ENCODE measurements around the gene TMEM167B.
A peak's percentile ranks its signal among the peaks of the same experiment; 100 is the strongest.

The TMEM167B gene

GRCh38 chr1:109105881-109106280 lies 15.3 kb downstream of the TMEM167B start:
- H3K4me3 ChIP-seq (ENCODE audit: low read length): no peak overlapping the region
- H3K9me3 ChIP-seq (ENCODE audit: control insufficient read depth, low read length): no peaks in the 10 kb centered on the region
- no peaks in the 10 kb centered on the region for H3K27me3 ChIP-seq (ENCODE audit: control insufficient read depth, insufficient read depth, low read length)
- no peaks in the 10 kb centered on the region for H3K4me1 ChIP-seq (ENCODE audit: control insufficient read depth, insufficient read depth, low read length)
- H3K36me3 ChIP-seq (ENCODE audit: control insufficient read depth, insufficient read depth, low read length): no peaks in the 10 kb centered on the region
- H3K9ac ChIP-seq (ENCODE audit: low read length): no peak overlapping the region

GRCh38 chr1:109107785-109108184 lies 17.2 kb downstream of the TMEM167B start:
- H3K36me3 ChIP-seq (ENCODE audit: control insufficient read depth, insufficient read depth, low read length): no peaks in the 10 kb centered on the region

GRCh38 chr1:109109906-109110305 lies 19.3 kb downstream of the TMEM167B start:
- H3K9me3 ChIP-seq (ENCODE audit: control insufficient read depth, low read length): no peaks in the 10 kb centered on the region
- peaks cover 18% of the 10 kb centered on the region for H3K4me1 ChIP-seq (ENCODE audit: control insufficient read depth, insufficient read depth, low read length)
- no peak overlapping the region for H3K9ac ChIP-seq (ENCODE audit: low read length)
- H3K36me3 ChIP-seq (ENCODE audit: control insufficient read depth, insufficient read depth, low read length): no peaks in the 10 kb centered on the region
- no peak overlapping the region for H3K4me3 ChIP-seq (ENCODE audit: low read length)
- peaks cover 12% of the 10 kb centered on the region for H3K27me3 ChIP-seq (ENCODE audit: control insufficient read depth, insufficient read depth, low read length)

More at GRCh38 chr1:109107785-109108184, 17.2 kb downstream of the TMEM167B start:
- H3K9me3 ChIP-seq (ENCODE audit: control insufficient read depth, low read length): no peaks in the 10 kb centered on the region
- H3K4me1 ChIP-seq (ENCODE audit: control insufficient read depth, insufficient read depth, low read length): peaks cover 8% of the 10 kb centered on the region
- H3K9ac ChIP-seq (ENCODE audit: low read length): no peak overlapping the region
- H3K27me3 ChIP-seq (ENCODE audit: control insufficient read depth, insufficient read depth, low read length): no peaks in the 10 kb centered on the region
- no peak overlapping the region for H3K4me3 ChIP-seq (ENCODE audit: low read length)

GRCh38 chr1:109111386-109112055 lies 21.0 kb downstream of the TMEM167B start:
- no peaks in the 10 kb centered on the region for H3K9me3 ChIP-seq (ENCODE audit: control insufficient read depth, low read length)
- no peak overlapping the region for H3K9ac ChIP-seq (ENCODE audit: low read length)
- H3K4me1 ChIP-seq (ENCODE audit: control insufficient read depth, insufficient read depth, low read length): peaks cover 22% of the 10 kb centered on the region
- H3K36me3 ChIP-seq (ENCODE audit: control insufficient read depth, insufficient read depth, low read length): no peaks in the 10 kb centered on the region
- H3K4me3 ChIP-seq (ENCODE audit: low read length): no peak overlapping the region
- peaks cover 12% of the 10 kb centered on the region for H3K27me3 ChIP-seq (ENCODE audit: control insufficient read depth, insufficient read depth, low read length)

- no peak overlapping the region for H3K4me3 ChIP-seq (ENCODE audit: low read length)
- no peak overlapping the region for H3K9ac ChIP-seq (ENCODE audit: low read length)
- peaks cover 12% of the 10 kb centered on the region for H3K27me3 ChIP-seq (ENCODE audit: control insufficient read depth, insufficient read depth, low read length)
These were observed 21.6 kb downstream of the TMEM167B start for GRCh38 chr1:109112056-109112651.

DNA sequence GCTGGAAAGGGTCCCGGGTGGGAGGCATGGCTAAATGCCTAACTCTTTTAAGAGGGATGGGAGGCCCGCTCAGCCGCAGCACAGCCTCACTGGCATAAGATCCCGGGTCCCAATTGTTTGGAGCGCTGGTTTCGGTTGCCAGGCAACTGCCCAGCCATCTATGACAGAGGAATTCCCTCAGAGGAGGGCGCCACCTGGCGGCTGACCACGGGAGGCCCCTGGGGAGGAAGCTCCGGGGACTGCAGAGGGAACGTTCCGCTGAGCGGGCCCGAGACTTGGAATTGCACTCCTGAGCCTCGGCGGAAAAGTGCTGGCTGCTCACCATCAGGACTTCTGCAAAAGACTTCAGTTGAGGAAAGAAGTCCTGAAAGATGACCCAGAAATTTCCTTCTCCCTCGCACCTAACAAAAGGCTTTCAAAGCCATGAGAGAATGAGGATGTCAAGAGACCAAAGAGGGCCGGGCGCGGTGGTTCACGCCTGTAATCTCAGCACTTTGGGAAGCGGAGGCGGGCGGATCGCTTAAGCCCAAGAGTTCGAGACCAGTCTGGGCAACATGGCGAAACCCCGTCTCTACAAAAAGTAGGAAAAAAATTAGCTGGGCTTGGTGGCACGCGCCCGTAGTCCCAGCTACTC lies 22.2 kb downstream of the TMEM167B start:
- H3K4me3 ChIP-seq (ENCODE audit: low read length): no peak overlapping the region
- no peak overlapping the region for H3K9ac ChIP-seq (ENCODE audit: low read length)
- H3K27me3 ChIP-seq (ENCODE audit: control insufficient read depth, insufficient read depth, low read length): peaks cover 12% of the 10 kb centered on the region
- no peaks in the 10 kb centered on the region for H3K36me3 ChIP-seq (ENCODE audit: control insufficient read depth, insufficient read depth, low read length)
- H3K9me3 ChIP-seq (ENCODE audit: control insufficient read depth, low read length): no peaks in the 10 kb centered on the region
- H3K4me1 ChIP-seq (ENCODE audit: control insufficient read depth, insufficient read depth, low read length): peaks cover 34% of the 10 kb centered on the region

More at GRCh38 chr1:109112056-109112651, 21.6 kb downstream of the TMEM167B start:
- no peaks in the 10 kb centered on the region for H3K9me3 ChIP-seq (ENCODE audit: control insufficient read depth, low read length)
- peaks cover 28% of the 10 kb centered on the region for H3K4me1 ChIP-seq (ENCODE audit: control insufficient read depth, insufficient read depth, low read length)
- H3K36me3 ChIP-seq (ENCODE audit: control insufficient read depth, insufficient read depth, low read length): no peaks in the 10 kb centered on the region

GRCh38 chr1:109113590-109114341 lies 23.2 kb downstream of the TMEM167B start, which contains the start of gene ELAPOR1:
TSS of gene ELAPOR1 (plus strand) at chr1:109114115. CDS start at chr1:109114184, 69 bp downstream.
- Histone ChIP-seq H3K4me3 (ENCODE audit: low read length) (peak within 1 kb of the TSS; percentile 66), H3K36me3 (ENCODE audit: control insufficient read depth, insufficient read depth, low read length) (no peaks in the 10 kb centered on the region), H3K27me3 (ENCODE audit: control insufficient read depth, insufficient read depth, low read length) (peaks cover 12% of the 10 kb centered on the region), H3K9me3 (ENCODE audit: control insufficient read depth, low read length) (no peaks in the 10 kb centered on the region), H3K4me1 (ENCODE audit: control insufficient read depth, insufficient read depth, low read length) (peaks cover 42% of the 10 kb centered on the region), H3K9ac (ENCODE audit: low read length) (peak within 1 kb of the TSS; percentile 65)

DNA sequence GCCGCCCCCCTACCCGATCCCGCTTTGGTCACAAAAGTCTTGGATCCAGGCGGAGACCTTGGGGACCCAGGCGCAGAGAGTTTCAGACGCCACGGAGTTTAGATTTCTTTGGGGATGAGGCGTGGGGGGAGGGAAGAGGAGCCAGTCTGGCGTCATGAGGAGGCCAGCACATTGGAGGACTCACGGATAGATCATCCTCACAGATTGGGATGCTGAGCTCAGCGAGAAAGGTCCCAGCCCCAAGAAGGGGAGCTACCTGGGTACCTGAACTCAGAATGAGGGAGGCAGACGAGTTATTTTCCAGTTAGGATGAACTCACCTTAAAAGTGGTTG lies 23.7 kb downstream of the TMEM167B start:
- H3K27me3 ChIP-seq (ENCODE audit: control insufficient read depth, insufficient read depth, low read length): peaks cover 12% of the 10 kb centered on the region
- H3K9ac ChIP-seq (ENCODE audit: low read length): peak overlapping the region; percentile 65
- no peaks in the 10 kb centered on the region for H3K36me3 ChIP-seq (ENCODE audit: control insufficient read depth, insufficient read depth, low read length)
- peak overlapping the region; percentile 66 for H3K4me3 ChIP-seq (ENCODE audit: low read length)
- peaks cover 42% of the 10 kb centered on the region for H3K4me1 ChIP-seq (ENCODE audit: control insufficient read depth, insufficient read depth, low read length)
- H3K9me3 ChIP-seq (ENCODE audit: control insufficient read depth, low read length): no peaks in the 10 kb centered on the region

DNA sequence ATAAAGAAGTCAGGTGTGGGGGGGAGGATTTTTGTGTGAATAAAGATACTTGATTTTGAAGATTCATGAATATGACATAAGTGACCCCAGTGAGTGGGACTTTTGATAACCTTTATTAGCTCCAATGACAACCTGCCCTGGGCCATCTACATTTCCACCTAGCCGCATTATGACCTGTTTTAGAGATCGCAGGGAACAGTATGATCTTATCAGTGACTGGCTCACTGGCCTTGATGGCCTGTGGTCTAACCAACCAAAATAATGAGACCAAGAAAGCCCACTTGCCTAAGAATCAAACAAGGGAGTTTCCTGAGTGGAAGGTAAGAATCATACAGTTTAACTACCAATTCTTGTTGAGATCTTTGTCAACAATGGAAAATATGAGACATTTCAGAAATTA lies 25.1 kb downstream of the TMEM167B start:
- H3K27me3 ChIP-seq (ENCODE audit: control insufficient read depth, insufficient read depth, low read length): peaks cover 12% of the 10 kb centered on the region
- H3K4me3 ChIP-seq (ENCODE audit: low read length): no peak overlapping the region
- no peak overlapping the region for H3K9ac ChIP-seq (ENCODE audit: low read length)
- H3K36me3 ChIP-seq (ENCODE audit: control insufficient read depth, insufficient read depth, low read length): no peaks in the 10 kb centered on the region
- H3K4me1 ChIP-seq (ENCODE audit: control insufficient read depth, insufficient read depth, low read length): peaks cover 42% of the 10 kb centered on the region
- no peaks in the 10 kb centered on the region for H3K9me3 ChIP-seq (ENCODE audit: control insufficient read depth, low read length)

DNA sequence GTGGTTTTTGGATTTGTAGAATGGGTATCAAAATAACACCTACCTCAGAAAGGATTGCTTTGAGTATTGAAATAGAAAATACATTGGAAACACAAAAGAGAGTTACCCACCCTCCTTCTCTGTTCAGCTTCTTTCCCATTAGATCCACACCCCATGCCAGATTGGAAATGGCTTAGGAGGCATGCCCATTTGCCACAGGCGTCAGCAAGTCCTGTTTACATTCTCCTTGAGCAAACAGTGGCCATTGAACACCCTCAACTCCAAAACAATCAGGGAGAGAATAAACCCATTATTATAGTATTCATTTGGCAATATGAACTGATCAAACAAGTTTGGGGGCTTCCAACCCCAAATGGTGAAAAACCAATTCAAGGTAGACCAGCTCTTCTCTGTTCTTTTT lies 25.7 kb downstream of the TMEM167B start:
- Histone ChIP-seq H3K4me1 (ENCODE audit: control insufficient read depth, insufficient read depth, low read length) (peaks cover 42% of the 10 kb centered on the region), H3K9me3 (ENCODE audit: control insufficient read depth, low read length) (no peaks in the 10 kb centered on the region), H3K4me3 (ENCODE audit: low read length) (no peak overlapping the region), H3K36me3 (ENCODE audit: control insufficient read depth, insufficient read depth, low read length) (no peaks in the 10 kb centered on the region), H3K27me3 (ENCODE audit: control insufficient read depth, insufficient read depth, low read length) (peaks cover 12% of the 10 kb centered on the region), H3K9ac (ENCODE audit: low read length) (no peak overlapping the region)

DNA sequence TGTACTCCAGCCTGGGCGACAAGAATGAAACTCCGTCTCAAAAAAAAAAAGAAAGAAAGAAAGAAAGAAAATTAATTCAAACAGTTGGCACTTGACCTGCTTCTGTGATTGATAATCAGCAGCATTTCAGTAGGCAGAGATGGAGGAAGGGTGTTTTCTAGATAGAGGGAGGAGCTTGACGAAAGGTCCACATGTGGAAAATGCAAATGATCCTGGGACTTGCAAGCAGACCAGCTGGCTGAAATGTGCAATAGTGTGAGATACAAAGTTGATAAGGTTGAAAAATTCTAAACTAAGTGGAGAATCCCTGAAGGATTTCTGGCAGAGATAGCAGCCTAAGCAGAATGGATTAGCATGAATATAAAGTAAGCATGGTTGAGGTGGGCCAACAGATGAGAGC lies 27.5 kb downstream of the TMEM167B start:
- no peaks in the 10 kb centered on the region for H3K36me3 ChIP-seq (ENCODE audit: control insufficient read depth, insufficient read depth, low read length)
- peaks cover 12% of the 10 kb centered on the region for H3K27me3 ChIP-seq (ENCODE audit: control insufficient read depth, insufficient read depth, low read length)
- no peak overlapping the region for H3K4me3 ChIP-seq (ENCODE audit: low read length)
- H3K4me1 ChIP-seq (ENCODE audit: control insufficient read depth, insufficient read depth, low read length): peaks cover 31% of the 10 kb centered on the region
- no peak overlapping the region for H3K9ac ChIP-seq (ENCODE audit: low read length)
- no peaks in the 10 kb centered on the region for H3K9me3 ChIP-seq (ENCODE audit: control insufficient read depth, low read length)

DNA sequence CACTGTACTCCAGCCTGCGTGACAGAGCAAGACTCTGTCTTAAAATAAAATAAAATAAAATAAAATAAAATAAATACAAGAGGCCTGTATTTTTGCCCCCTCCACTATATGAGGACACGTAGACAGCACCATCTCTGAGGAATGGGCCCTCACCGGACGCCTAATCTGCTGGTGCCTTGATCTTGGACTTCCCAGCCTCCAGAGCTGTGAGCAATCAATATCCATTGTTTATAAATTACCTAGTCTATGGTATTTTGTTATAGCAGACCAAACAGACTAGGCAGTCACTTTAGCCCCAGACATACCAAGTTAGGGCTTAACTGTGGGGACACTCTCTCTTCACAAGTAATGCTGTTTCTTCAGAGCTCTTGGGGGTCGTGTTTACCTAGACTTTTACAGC lies 29.8 kb downstream of the TMEM167B start:
- H3K4me1 ChIP-seq (ENCODE audit: control insufficient read depth, insufficient read depth, low read length): peaks cover 24% of the 10 kb centered on the region
- no peak overlapping the region for H3K4me3 ChIP-seq (ENCODE audit: low read length)
- H3K9ac ChIP-seq (ENCODE audit: low read length): no peak overlapping the region
- H3K27me3 ChIP-seq (ENCODE audit: control insufficient read depth, insufficient read depth, low read length): no peaks in the 10 kb centered on the region
- no peaks in the 10 kb centered on the region for H3K9me3 ChIP-seq (ENCODE audit: control insufficient read depth, low read length)
- H3K36me3 ChIP-seq (ENCODE audit: control insufficient read depth, insufficient read depth, low read length): no peaks in the 10 kb centered on the region
